ENCODE data around the gene BCR.

BCR gene

DNA sequence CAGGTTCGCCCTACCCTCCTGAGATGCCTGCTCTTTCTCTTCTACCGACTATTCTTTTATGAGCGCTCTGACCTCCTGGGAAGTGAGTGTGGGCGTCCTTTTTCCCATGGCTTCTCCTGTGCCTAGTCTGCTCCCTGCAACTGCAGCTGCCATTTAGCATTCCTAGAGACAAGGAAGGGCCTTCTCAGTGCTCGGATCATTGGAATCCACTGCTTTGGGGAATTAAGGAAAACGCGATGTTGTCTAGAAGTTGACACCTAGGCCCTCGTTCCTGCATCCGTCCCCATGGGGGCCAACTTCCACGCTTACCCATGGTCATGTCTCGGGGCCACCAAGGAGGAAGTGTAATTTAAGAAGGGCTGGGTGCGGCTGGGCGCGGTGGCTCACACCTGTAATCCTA, 95.4 kb downstream of the BCR start:
- peaks cover 32% of the 10 kb centered on the region for H3K36me3 Mint-ChIP-seq (ENCODE audit: low read depth)
- no peak for DNase-seq
- no peak overlapping the region for H3K4me3 Mint-ChIP-seq
- peaks cover 2% of the 10 kb centered on the region for H3K4me1 Mint-ChIP-seq
- H3K27ac Mint-ChIP-seq: no peak overlapping the region
- peaks cover 2% of the 10 kb centered on the region for H3K27me3 Mint-ChIP-seq (ENCODE audit: low read depth, poor library complexity)
- H3K9me3 Mint-ChIP-seq: no peaks in the 10 kb centered on the region
- TF ChIP-seq, protein P1, sequence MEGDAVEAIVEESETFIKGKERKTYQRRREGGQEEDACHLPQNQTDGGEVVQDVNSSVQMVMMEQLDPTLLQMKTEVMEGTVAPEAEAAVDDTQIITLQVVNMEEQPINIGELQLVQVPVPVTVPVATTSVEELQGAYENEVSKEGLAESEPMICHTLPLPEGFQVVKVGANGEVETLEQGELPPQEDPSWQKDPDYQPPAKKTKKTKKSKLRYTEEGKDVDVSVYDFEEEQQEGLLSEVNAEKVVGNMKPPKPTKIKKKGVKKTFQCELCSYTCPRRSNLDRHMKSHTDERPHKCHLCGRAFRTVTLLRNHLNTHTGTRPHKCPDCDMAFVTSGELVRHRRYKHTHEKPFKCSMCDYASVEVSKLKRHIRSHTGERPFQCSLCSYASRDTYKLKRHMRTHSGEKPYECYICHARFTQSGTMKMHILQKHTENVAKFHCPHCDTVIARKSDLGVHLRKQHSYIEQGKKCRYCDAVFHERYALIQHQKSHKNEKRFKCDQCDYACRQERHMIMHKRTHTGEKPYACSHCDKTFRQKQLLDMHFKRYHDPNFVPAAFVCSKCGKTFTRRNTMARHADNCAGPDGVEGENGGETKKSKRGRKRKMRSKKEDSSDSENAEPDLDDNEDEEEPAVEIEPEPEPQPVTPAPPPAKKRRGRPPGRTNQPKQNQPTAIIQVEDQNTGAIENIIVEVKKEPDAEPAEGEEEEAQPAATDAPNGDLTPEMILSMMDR (IDR thresholded peaks at IDR 0.05): no peak

DNA sequence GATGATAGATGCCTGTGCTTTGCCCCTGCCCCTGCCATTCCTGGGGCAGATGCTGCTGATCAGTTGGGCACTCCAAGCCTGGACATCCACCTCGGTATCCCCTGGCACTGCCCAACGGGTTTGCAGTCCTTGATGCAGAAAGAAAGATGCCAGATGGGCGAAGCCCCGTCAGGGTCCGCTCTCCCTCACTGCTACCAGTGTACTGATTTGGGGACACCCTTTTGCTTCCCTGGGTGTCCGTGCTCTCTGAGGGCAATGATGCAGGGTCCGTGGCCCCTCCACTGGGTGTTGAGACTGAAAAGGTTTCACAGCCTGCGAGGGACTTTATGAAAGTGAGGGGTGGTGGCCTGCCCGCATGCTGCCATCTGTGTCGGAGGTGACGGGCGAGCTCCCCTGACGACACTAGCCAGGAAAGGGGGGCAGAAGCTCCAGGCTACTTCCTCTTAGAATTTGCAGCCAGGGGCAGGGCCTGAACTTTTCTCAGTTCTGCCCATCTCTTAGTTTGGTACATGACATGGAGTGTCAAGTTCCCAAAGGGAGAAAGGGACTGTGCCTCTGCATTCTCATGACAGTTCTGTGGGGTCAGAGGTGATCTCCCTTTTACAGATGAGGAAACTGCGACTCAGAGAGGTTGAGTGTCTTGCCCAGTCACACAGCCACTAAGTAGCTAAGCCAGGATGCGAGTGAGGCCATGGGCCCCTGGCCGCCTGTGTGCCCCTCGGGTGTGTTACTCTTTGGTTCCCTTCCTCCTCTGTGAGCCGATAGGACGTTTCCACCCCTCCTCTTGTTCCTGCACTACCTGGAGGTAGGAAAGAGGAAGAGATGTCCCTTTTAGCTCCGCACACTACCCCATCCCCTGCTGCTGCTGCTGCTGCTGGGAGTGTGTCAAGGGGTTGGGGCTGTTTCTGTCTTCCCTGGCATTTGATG, 96.6 kb downstream of the BCR start:
- no peaks in the 10 kb centered on the region for H3K4me1 Mint-ChIP-seq
- no peak for DNase-seq
- TF ChIP-seq, protein P1 (IDR thresholded peaks at IDR 0.05): no peak
- H3K36me3 Mint-ChIP-seq (ENCODE audit: low read depth): peaks cover 26% of the 10 kb centered on the region
- no peak overlapping the region for H3K4me3 Mint-ChIP-seq
- H3K9me3 Mint-ChIP-seq: no peaks in the 10 kb centered on the region
- H3K27ac Mint-ChIP-seq: no peak overlapping the region
- peaks cover 2% of the 10 kb centered on the region for H3K27me3 Mint-ChIP-seq (ENCODE audit: low read depth, poor library complexity)

DNA sequence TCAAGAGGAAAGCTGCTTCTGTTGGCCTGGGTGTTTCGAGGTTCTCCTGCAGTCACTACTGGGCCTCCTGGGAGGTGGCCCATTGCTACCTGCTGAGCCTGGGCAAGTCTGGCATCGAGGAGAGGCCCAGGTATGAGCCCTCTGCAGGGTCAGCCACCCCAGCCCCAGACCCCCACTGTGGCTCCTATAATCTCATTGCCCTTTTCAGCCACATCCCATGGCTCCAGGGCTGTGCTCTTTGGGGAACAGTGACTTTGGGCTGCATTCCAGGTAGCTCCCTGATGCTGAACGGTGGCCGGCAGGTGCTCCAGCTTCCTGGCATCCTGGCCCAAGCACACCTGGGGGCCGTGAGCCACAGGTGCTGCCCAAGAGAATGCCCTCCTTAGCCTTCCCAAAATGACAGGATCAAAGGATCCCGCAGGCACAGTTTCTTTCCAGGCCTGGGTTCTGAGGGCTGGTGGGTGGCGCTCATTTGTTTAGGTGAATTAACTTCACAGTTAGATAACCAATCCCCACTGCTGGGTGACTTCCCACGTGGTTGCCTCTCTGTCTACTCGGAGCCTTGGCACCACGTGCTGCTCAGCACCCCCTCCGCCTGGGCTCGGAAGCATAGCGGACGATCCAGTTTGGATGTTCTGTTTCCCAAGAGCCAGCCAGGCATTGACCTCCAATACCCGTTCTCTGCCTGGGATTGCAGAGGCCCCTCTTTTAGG, 97.4 kb downstream of the BCR start:
- peaks cover 26% of the 10 kb centered on the region for H3K36me3 Mint-ChIP-seq (ENCODE audit: low read depth)

DNA sequence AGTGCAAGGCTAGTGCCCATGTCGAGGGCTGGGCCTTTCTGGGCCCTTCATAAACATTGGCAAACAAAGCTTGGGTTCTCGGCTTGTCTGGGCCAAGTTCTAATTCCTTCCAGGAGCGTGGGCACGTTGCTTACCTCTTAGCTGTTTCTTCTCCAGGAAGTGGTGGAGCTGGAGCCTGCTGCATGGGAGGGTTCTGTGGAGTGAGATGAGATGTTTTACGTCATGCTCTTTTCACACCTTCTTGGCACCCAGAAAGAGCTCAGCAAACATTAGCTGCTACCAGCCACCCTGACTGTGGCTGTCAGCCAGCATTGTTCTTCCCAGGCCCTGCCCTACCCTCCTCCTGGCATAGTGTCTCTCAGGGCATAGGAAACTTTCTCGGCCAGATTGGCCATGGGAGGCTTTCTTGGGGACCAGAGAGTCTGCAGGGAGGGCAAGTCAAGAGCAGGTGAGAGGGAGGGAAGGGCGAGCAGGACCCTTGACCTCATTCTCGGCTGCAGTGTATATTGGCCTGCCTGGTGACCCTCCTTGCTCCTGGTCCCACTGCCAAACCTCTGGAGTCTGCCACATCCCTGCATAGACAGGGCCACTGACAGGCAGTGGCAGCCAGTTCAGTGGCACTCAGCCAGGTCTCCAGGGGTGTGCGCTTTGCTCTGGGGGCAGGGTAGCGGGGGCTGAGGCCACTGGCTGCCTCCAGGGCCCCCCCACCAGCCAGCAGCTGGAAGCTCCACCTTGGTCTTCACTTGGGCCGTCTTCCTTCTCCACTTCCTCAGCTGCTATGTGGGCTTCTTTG, 98.8 kb downstream of the BCR start:
- H3K27me3 Mint-ChIP-seq (ENCODE audit: low read depth, poor library complexity): peaks cover 2% of the 10 kb centered on the region
- peaks cover 13% of the 10 kb centered on the region for H3K36me3 Mint-ChIP-seq (ENCODE audit: low read depth)
- TF ChIP-seq, protein P1 (IDR thresholded peaks at IDR 0.05): no peak
- no peak overlapping the region for H3K4me3 Mint-ChIP-seq
- no peak overlapping the region for H3K27ac Mint-ChIP-seq
- no peaks in the 10 kb centered on the region for H3K9me3 Mint-ChIP-seq
- no peaks in the 10 kb centered on the region for H3K4me1 Mint-ChIP-seq
- no peak for DNase-seq

More for the DNA sequence above, 97.4 kb downstream of the BCR start:
- H3K4me3 Mint-ChIP-seq: no peak overlapping the region
- H3K9me3 Mint-ChIP-seq: no peaks in the 10 kb centered on the region
- no peak for DNase-seq
- H3K4me1 Mint-ChIP-seq: no peaks in the 10 kb centered on the region
- TF ChIP-seq, protein P1 (IDR thresholded peaks at IDR 0.05): no peak
- H3K27ac Mint-ChIP-seq: no peak overlapping the region
- H3K27me3 Mint-ChIP-seq (ENCODE audit: low read depth, poor library complexity): peaks cover 2% of the 10 kb centered on the region

DNA sequence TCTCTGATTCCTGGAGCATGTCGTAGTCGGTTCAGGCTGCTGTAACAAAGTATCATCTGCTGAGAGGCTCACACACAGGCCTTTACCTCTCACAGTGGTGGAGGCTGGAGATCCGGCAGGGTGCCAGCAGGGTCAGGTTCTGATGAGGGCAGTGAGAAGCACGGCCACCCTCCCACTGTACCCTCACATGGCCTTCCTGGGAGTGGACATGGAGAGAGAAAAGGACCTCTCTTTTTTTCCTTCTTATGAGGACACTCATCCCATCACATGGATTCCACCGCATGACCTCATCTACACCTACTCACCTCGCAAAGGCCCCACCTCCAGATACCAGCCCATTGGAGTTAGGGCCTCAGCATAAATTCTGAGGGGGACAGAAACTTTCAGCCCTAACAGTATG, 99.5 kb downstream of the BCR start:
- DNase-seq: no peak
- Mint-ChIP-seq H3K4me1 (no peaks in the 10 kb centered on the region), H3K9me3 (no peaks in the 10 kb centered on the region), H3K4me3 (no peak overlapping the region), H3K36me3 (ENCODE audit: low read depth) (peaks cover 10% of the 10 kb centered on the region), H3K27ac (no peak overlapping the region), H3K27me3 (ENCODE audit: low read depth, poor library complexity) (peaks cover 2% of the 10 kb centered on the region)
- TF ChIP-seq, protein P1 (IDR thresholded peaks at IDR 0.05): no peak
